ENCODE results near the gene TENT4A.

DNA sequence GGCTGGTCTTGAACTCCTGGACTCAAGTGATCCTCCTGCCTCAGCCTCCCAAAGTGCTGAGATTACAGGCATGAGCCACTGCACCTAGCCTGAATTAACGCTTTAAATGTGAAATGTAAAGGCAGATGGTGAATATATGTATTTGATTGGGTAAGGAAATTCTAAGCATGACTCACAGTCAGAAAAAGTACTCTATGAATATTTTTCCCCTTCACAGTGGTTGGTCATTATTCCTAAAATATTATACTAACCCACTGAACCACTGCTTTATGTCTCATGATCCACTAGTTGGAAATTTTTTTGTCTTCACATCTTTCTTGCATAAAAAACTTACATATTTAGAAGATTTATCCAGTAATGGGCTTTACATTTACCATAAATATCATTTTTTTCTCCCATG lies 14.5 kb upstream of the TENT4A start:
- TF ChIP-seq, protein P1, sequence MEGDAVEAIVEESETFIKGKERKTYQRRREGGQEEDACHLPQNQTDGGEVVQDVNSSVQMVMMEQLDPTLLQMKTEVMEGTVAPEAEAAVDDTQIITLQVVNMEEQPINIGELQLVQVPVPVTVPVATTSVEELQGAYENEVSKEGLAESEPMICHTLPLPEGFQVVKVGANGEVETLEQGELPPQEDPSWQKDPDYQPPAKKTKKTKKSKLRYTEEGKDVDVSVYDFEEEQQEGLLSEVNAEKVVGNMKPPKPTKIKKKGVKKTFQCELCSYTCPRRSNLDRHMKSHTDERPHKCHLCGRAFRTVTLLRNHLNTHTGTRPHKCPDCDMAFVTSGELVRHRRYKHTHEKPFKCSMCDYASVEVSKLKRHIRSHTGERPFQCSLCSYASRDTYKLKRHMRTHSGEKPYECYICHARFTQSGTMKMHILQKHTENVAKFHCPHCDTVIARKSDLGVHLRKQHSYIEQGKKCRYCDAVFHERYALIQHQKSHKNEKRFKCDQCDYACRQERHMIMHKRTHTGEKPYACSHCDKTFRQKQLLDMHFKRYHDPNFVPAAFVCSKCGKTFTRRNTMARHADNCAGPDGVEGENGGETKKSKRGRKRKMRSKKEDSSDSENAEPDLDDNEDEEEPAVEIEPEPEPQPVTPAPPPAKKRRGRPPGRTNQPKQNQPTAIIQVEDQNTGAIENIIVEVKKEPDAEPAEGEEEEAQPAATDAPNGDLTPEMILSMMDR (IDR thresholded peaks at IDR 0.05) = no peak
- TF ChIP-seq POLR2A (IDR thresholded peaks at IDR 0.05) = no peak
